GM12878 (cell line): ENCODE data around the gene NFKBIE. TPM values are rescaled to one million over a fixed set of nuclear protein-coding genes. Genes with fewer than 3 reads are reported as not detected.

Experiments used
- ATAC-seq: fragments of 200-7000 bp; cut with Tn5 transposase; 3 replicates; pipeline ENCODE4 v1.9.1; 2020; ENCODE audit warnings: mild to moderate bottlenecking, moderate library complexity
- BruUV-seq: library from RNA; stranded (reverse); fragments of 400-500 nt; replicated peaks from 2 replicates; lab custom pipeline; 2021; lab: Mats Ljungman, UMichigan
- CTCF ChIA-PET: fragments of 300-600 bp; sonication (Branson Sonifier 250); formaldehyde crosslinking; extraction: SDS; loops from one replicate; lab custom pipeline; 2021; ENCODE audit warnings: inconsistent platforms; lab: Yijun Ruan, JAX
- POLR2A ChIA-PET: fragments of 350-600 bp; formaldehyde crosslinking; extraction: SDS; loops from one replicate; lab custom pipeline; 2021; ENCODE audit warnings: inconsistent platforms; lab: Charles Lee
- RAD21 ChIA-PET: fragments of 300-600 bp; sonication (Branson Sonifier 250); formaldehyde crosslinking; loops from one replicate; lab custom pipeline; 2023; ENCODE audit warnings: antibody characterized with exemption; ENCODE audit not compliant: unreplicated experiment; lab: Charles Lee
- SMC1A ChIA-PET: fragments of 300-600 bp; sonication (Branson Sonifier 250); formaldehyde crosslinking; loops from one replicate; lab custom pipeline; 2023; ENCODE audit not compliant: unreplicated experiment, uncharacterized antibody; lab: Charles Lee
- DNase-seq: peaks from one replicate; pipeline ENCODE4 v3.0.0-alpha.2; 2011; ENCODE audit warnings: low read depth, low spot score
- FAIRE-seq: peaks from 3 replicates; lab custom pipeline; 2011; peaks lifted over from hg19 to GRCh38; lab: Jason Lieb, UNC
- H2AFZ ChIP-seq: 2 replicates; pipeline ENCODE4 v1.6.0; 2011; ENCODE audit warnings: low read depth, low read length, control low read depth; ENCODE audit not compliant: control insufficient read depth
- H3K27ac ChIP-seq: 2 replicates; pipeline ENCODE4 v1.5.1; 2011; ENCODE audit warnings: control low read depth; ENCODE audit not compliant: control insufficient read depth, insufficient read depth
- H3K27me3 ChIP-seq, 2 experiments: replicated peaks in 1 of 2; 2 replicates each; pipeline versions ENCODE4 v1.6.0 to v1.6.1; 2011; ENCODE audit warnings: low read length in 1 of 2; ENCODE audit not compliant: control insufficient read depth in 2 of 2, insufficient read depth in 2 of 2
- H3K36me3 ChIP-seq, 2 experiments: 2 replicates each; pipeline ENCODE4 v1.5.1; 2011; ENCODE audit warnings: low read length in 1 of 2; ENCODE audit not compliant: control insufficient read depth in 2 of 2, insufficient read depth in 2 of 2
- H3K4me1 ChIP-seq: 2 replicates; pipeline ENCODE4 v1.6.1; 2011; ENCODE audit warnings: mild to moderate bottlenecking, low read length, moderate library complexity, mixed read lengths; ENCODE audit not compliant: control insufficient read depth, insufficient read depth
- H3K4me2 ChIP-seq: 2 replicates; pipeline ENCODE4 v1.6.0; 2011; ENCODE audit warnings: control low read depth; ENCODE audit not compliant: control insufficient read depth, insufficient read depth
- H3K4me3 ChIP-seq: fragments of 200-600 bp; sonication (generic); 2 replicates; pipeline ENCODE4 v1.5.1; 2016
- H3K79me2 ChIP-seq: 2 replicates; pipeline ENCODE4 v1.6.0; 2011; ENCODE audit warnings: low read length; ENCODE audit not compliant: control insufficient read depth, insufficient read depth
- H3K9ac ChIP-seq: 2 replicates; pipeline ENCODE4 v1.8.0; 2011; ENCODE audit warnings: low read length, control low read depth, mixed read lengths; ENCODE audit not compliant: control insufficient read depth, insufficient read depth
- H3K9me3 ChIP-seq: replicated peaks from 3 replicates; pipeline ENCODE4 v1.5.1; 2011; ENCODE audit warnings: mild to moderate bottlenecking, low read length; ENCODE audit not compliant: control insufficient read depth, insufficient read depth
- H4K20me1 ChIP-seq: 2 replicates; pipeline ENCODE4 v1.6.0; 2011; ENCODE audit not compliant: control insufficient read depth, insufficient read depth
- RB1 ChIP-seq: fragments of 450-650 bp; formaldehyde crosslinking; IDR thresholded peaks from 2 replicates; pipeline ENCODE4 v1.6.1; 2017; ENCODE audit warnings: mild to moderate bottlenecking, borderline replicate concordance
- WGBS: methylation state at CpG from one replicate; pipeline ENCODE4 v1.1.6; 2016; ENCODE audit warnings: low lambda C conversion rate; ENCODE audit not compliant: insufficient replicate concordance, insufficient coverage; ENCODE audit errors: missing lambda C conversion rate; 5-methylcytosine and 5-hydroxymethylcytosine counted together
- in situ Hi-C: fragments of 300-500 bp; cut with MboI; formaldehyde crosslinking; loops from 9 replicates; pipeline ENCODE4 v1.14.3; 2018; ENCODE audit warnings: mixed read lengths
- intact Hi-C: fragments of 100-400 bp; cut with micrococcal nuclease; formaldehyde crosslinking; loops from one replicate; pipeline ENCODE4 v1.14.2; 2022; ENCODE audit not compliant: unreplicated experiment
- polyA plus RNA-seq, 11 experiments: library from polyadenylated mRNA; depleted of rRNA in 4 of 11; unstranded in 6 of 11; stranded (reverse) in 5 of 11; fragments of >200 nt; fragmentation: Nextera tagmentation in 4 of 11; fragmentation: Illumina TruSeq in 1 of 11; extraction: Ambion mirVana in 4 of 11; extraction: Trizol in 1 of 11; gene quantifications; 1 replicate in 1 of 11; 2 replicates in 10 of 11; pipeline versions ENCODE4 v1.2.1 to v1.2.3, GENCODE V29; 2011 to 2016; ENCODE audit warnings: inconsistent platforms in 2 of 11, missing spikeins in 2 of 11, low read depth in 1 of 11
- total RNA-seq, 4 experiments: library from RNA; depleted of rRNA in 3 of 4; stranded (reverse); fragments of >200 nt in 3 of 4; fragmentation: Illumina TruSeq in 1 of 4; extraction: Trizol in 1 of 4; gene quantifications; 2 replicates each; pipeline versions ENCODE4 v1.2.1 to v1.2.3, GENCODE V29; 2013 to 2021
- TF ChIP-seq, protein P1 (sequence below): fragments of 450-650 bp; IDR thresholded peaks from 2 replicates; pipeline ENCODE4 v1.6.1; 2016; ENCODE audit warnings: mild to moderate bottlenecking

NFKBIE gene
- total and polyA plus RNA-seq, 10 of the 15 experiments (the other 5 are each of a cell fraction or from before 2014, with no cell fraction given): 10.4 to 106 (median 38.8) TPM

DNA sequence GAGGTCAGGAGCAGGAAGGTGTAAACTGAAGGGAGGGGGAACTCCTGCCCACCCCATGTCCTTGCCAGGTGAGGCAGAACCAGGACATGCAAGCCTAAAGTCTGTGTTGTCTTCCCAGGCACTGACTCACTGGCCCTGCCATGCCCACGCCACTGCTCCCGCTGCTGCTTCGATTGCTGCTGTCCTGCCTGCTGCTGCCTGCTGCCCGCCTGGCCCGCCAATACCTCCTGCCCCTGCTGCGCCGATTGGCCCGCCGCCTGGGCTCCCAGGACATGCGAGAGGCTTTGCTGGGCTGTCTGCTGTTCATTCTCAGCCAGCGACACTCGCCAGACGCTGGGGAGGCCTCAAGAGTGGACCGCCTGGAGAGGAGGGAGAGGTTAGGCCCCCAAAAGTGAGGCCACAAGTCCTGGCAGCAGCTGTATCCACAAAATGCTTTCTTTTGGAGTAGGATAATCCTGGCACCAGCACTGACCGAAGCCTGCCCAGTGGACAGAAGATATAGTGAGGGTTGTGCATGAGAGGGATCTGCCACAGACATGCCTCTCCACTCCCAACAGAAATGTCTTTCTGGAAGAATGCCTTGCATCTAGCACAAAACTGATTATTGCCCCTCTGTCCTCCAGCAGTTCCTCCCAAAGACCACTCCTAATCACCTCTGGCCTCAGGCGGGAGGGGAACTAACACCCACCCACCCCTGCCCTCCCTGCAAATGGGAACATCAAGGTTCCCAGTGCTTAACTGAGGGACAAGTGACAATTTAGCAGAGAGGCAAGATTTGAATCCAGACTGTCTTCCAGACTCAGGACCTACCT is 47.8 kb downstream of the NFKBIE start:
- H3K4me3 ChIP-seq: no peak overlapping the region
- no peak for FAIRE-seq
- ChIA-PET POLR2A (interaction anchor here (1.1 to 7.0 kb wide), 4 partner anchors 28 to 45 kb away, joined by 4 to 63 read pairs (median 11); partner anchors contain the start of gene HSP90AB1), SMC1A (interaction anchor here (0.9 to 1.1 kb wide), 2 partner anchors 18 to 51 kb away, joined by 3 read pairs; no protein-coding TSS in a partner anchor), CTCF (interaction anchor here (0.8 to 4.2 kb wide), 4 partner anchors 18 to 95 kb away, joined by 3 to 22 read pairs (median 4); partner anchors contain the start of genes AARS2 and HSP90AB1), RAD21 (interaction anchor here (1.3 to 3.1 kb wide), 3 partner anchors 29 to 217 kb away, joined by 3 to 14 read pairs (median 12); partner anchors contain the start of gene HSP90AB1)
- H3K4me1 ChIP-seq: peaks cover 27% of the 10 kb centered on the region
- no peaks in the 10 kb centered on the region for H4K20me1 ChIP-seq
- DNase-seq: no peak
- no peaks in the 10 kb centered on the region for H3K9me3 ChIP-seq
- no peak for ATAC-seq
- no peaks in the 10 kb centered on the region for H3K79me2 ChIP-seq
- no TSS peak for BruUV-seq
- H3K4me2 ChIP-seq: peak overlapping the region; percentile 78; the same call in 1 of the 2 replicates
- WGBS: 95% methylated on average over 14 of the region's 16 CpGs
- no peak overlapping the region; the same call in 1 of the 2 replicates for H3K27ac ChIP-seq
- no peaks in the 10 kb centered on the region for H3K27me3 ChIP-seq
- no peak overlapping the region for H3K9ac ChIP-seq
- intact Hi-C loops: loop anchor here (2.0 kb wide), 1 partner anchor 41 kb away; no protein-coding TSS in a partner anchor
- TF ChIP-seq, protein P1, sequence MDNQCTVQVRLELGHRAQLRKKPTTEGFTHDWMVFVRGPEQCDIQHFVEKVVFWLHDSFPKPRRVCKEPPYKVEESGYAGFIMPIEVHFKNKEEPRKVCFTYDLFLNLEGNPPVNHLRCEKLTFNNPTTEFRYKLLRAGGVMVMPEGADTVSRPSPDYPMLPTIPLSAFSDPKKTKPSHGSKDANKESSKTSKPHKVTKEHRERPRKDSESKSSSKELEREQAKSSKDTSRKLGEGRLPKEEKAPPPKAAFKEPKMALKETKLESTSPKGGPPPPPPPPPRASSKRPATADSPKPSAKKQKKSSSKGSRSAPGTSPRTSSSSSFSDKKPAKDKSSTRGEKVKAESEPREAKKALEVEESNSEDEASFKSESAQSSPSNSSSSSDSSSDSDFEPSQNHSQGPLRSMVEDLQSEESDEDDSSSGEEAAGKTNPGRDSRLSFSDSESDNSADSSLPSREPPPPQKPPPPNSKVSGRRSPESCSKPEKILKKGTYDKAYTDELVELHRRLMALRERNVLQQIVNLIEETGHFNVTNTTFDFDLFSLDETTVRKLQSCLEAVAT: 0 out of 2 replicates have a peak, but pooled peaks have one; percentile 27
- no peak for TF ChIP-seq RB1
- no peaks in the 10 kb centered on the region for H3K36me3 ChIP-seq
- H2AFZ ChIP-seq: no peak overlapping the region
- in situ Hi-C loops: no loop called here
